K562 (cell line): ENCODE data around the gene ERAL1. TPM values are rescaled to one million over a fixed set of nuclear protein-coding genes. Genes with fewer than 3 reads are reported as not detected.

Experiments
- E2F3 ChIP-seq: fragments of 250-450 bp; sonication (Bioruptor Pico); IDR thresholded peaks from 2 replicates; pipeline ENCODE4 v1.4.0; 2020; ENCODE audit warnings: mild to moderate bottlenecking
- GABPB1 ChIP-seq: sonication (generic); formaldehyde crosslinking; IDR thresholded peaks from 2 replicates; pipeline ENCODE4 v1.8.0; 2022; ENCODE audit warnings: mild to moderate bottlenecking, missing genetic modification reagents
- HMG20A ChIP-seq: fragments of 450-650 bp; formaldehyde crosslinking; conservative IDR thresholded peaks from 2 replicates; pipeline ENCODE4 v1.4.0; 2020; ENCODE audit warnings: mild to moderate bottlenecking, mixed read lengths
- HMGN3 ChIP-seq: IDR thresholded peaks from 2 replicates; pipeline ENCODE4 v1.6.1; 2011; ENCODE audit warnings: borderline replicate concordance, low read depth, mild to moderate bottlenecking, mixed read lengths, low read length; ENCODE audit not compliant: insufficient read length; ENCODE audit errors: extremely low read depth
- LARP7 ChIP-seq: fragments of 450-650 bp; IDR thresholded peaks from 2 replicates; pipeline ENCODE4 v1.6.1; 2016
- NFATC3 ChIP-seq: fragments of 450-650 bp; IDR thresholded peaks from 2 replicates; pipeline ENCODE4 v1.6.1; 2017; ENCODE audit warnings: mild to moderate bottlenecking
- SAFB ChIP-seq: fragments of 200-400 bp; formaldehyde crosslinking; IDR thresholded peaks from 2 replicates; pipeline ENCODE4 v1.6.1; 2017; ENCODE audit warnings: low read depth, low read length, borderline replicate concordance
- SIN3B ChIP-seq: fragments of 450-650 bp; IDR thresholded peaks from 2 replicates; pipeline ENCODE4 v1.6.1; 2017; ENCODE audit warnings: low read depth, mild to moderate bottlenecking, moderate library complexity
- ZNF239 ChIP-seq: fragments of 250-450 bp; sonication (Bioruptor Pico); IDR thresholded peaks from 2 replicates; pipeline ENCODE4 v1.4.0; 2020; ENCODE audit warnings: mild to moderate bottlenecking
- ZNF408 ChIP-seq: fragments of 250-450 bp; sonication (Bioruptor Pico); IDR thresholded peaks from 2 replicates; pipeline ENCODE4 v1.4.0; 2020; ENCODE audit warnings: low read depth, mild to moderate bottlenecking, moderate library complexity
- ZNF699 ChIP-seq: fragments of 250-450 bp; sonication (Bioruptor Pico); IDR thresholded peaks from 2 replicates; pipeline ENCODE4 v1.8.0; 2021; ENCODE audit warnings: mild to moderate bottlenecking, moderate library complexity; ENCODE audit not compliant: insufficient replicate concordance
- polyA plus RNA-seq, 8 experiments: library from polyadenylated mRNA; depleted of rRNA in 4 of 8; stranded (reverse) in 5 of 8; unstranded in 3 of 8; fragments of >200 nt; fragmentation: Nextera tagmentation in 2 of 8; fragmentation: Illumina TruSeq in 1 of 8; extraction: Ambion mirVana in 2 of 8; extraction: Trizol in 1 of 8; gene quantifications; 2 replicates each; pipeline versions ENCODE4 v1.2.1 to v1.2.3, GENCODE V29; 2011 to 2014; ENCODE audit warnings: inconsistent platforms in 1 of 8, missing spikeins in 1 of 8
- total RNA-seq, 7 experiments: library from RNA; depleted of rRNA in 6 of 7; stranded (reverse); fragments of >200 nt in 6 of 7; fragmentation: Illumina TruSeq in 2 of 7; extraction: Trizol in 2 of 7; gene quantifications; 2 replicates each; pipeline versions ENCODE4 v1.2.1 to v1.2.3, GENCODE V29; 2011 to 2021; ENCODE audit warnings: low replicate concordance in 1 of 7
- TF ChIP-seq, protein P1 (sequence below): sonication (generic); formaldehyde crosslinking; IDR thresholded peaks from 2 replicates; pipeline ENCODE4 v1.8.1; 2023; ENCODE audit warnings: mild to moderate bottlenecking, missing genetic modification reagents
- TF ChIP-seq, protein P2 (sequence below): fragments of 250-450 bp; sonication (Bioruptor Pico); IDR thresholded peaks from 2 replicates; pipeline ENCODE4 v1.4.0; 2020; ENCODE audit warnings: mild to moderate bottlenecking, moderate library complexity
- TF ChIP-seq, protein P3 (sequence below): fragments of 250-450 bp; sonication (Bioruptor Pico); IDR thresholded peaks from 2 replicates; pipeline ENCODE4 v1.5.0; 2021
- TF ChIP-seq, protein P4 (sequence below): sonication (generic); formaldehyde crosslinking; IDR thresholded peaks from 2 replicates; pipeline ENCODE4 v1.8.1; 2022; ENCODE audit warnings: missing genetic modification reagents
- TF ChIP-seq, protein P5 (sequence below): sonication (generic); formaldehyde crosslinking; IDR thresholded peaks from 2 replicates; pipeline ENCODE4 v1.5.0; 2020; ENCODE audit warnings: missing genetic modification reagents
- TF ChIP-seq, protein P6 (sequence below): IDR thresholded peaks from 2 replicates; pipeline ENCODE4 v1.6.1; 2012; ENCODE audit warnings: low read depth, low read length, improper control_type of control experiment, borderline replicate concordance

The ERAL1 gene
- total and polyA plus RNA-seq, 9 of the 15 experiments (the other 6 are each of a cell fraction or from before 2014, with no cell fraction given), result 37.5 to 351 (median 106) TPM

DNA sequence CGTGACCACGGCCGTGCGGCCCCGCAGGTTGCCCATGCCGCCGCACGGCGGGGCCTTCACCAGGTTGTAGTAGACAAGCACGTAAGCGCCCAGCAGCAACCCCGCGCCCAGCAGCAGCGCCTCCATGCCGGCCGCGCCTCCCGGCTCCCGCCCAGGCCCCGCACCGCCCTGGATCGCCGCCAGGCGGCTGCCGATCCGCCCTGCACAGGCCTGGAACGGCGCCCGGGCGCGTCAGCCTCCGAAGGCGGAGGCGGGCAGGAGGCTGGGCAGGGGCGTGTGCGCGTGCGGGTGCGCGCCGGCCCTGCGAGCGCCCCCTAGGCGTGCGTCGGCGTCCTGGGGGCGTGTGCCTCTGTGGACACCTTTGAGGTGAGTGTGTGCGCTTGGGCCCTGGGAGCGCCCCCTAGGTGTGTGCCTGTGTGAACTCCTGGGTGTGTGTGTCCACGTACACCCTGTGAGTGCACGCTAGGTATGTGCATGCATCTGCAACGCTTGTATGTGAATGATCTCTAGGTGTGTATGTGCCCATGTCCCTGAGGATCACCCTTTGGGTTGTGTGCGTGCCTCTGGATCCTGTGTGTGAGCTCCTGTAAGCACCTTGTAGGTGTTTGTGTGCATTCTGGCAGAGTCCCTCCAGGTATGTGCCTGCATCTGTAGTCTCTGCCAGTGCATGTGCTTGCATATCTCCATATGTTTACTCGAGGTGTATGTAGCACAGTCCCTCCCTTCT, 48.2 kb downstream of the ERAL1 start, which contains the start of gene DHRS13 (continued):
- TF ChIP-seq HMGN3 (peak; percentile 99), HMG20A (CRISPR knock-in tag) (no peak), LARP7 (no peak), E2F3 (CRISPR knock-in tag) (peak; percentile 88; the same call in 1 of the 2 replicates), ZNF239 (CRISPR knock-in tag) (peak; percentile 45; the same call in 1 of the 2 replicates), GABPB1 (CRISPR knock-in tag) (peak; percentile 74), ZNF699 (no peak), SIN3B (peak; percentile 69; the same call in 1 of the 2 replicates), SAFB (peak; percentile 82), ZNF408 (CRISPR knock-in tag) (no peak), NFATC3 (no peak)
- TF ChIP-seq, protein P1, sequence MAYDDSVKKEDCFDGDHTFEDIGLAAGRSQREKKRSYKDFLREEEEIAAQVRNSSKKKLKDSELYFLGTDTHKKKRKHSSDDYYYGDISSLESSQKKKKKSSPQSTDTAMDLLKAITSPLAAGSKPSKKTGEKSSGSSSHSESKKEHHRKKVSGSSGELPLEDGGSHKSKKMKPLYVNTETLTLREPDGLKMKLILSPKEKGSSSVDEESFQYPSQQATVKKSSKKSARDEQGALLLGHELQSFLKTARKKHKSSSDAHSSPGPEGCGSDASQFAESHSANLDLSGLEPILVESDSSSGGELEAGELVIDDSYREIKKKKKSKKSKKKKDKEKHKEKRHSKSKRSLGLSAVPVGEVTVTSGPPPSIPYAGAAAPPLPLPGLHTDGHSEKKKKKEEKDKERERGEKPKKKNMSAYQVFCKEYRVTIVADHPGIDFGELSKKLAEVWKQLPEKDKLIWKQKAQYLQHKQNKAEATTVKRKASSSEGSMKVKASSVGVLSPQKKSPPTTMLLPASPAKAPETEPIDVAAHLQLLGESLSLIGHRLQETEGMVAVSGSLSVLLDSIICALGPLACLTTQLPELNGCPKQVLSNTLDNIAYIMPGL (CRISPR knock-in tag), result peak; percentile 98
- TF ChIP-seq, protein P2, sequence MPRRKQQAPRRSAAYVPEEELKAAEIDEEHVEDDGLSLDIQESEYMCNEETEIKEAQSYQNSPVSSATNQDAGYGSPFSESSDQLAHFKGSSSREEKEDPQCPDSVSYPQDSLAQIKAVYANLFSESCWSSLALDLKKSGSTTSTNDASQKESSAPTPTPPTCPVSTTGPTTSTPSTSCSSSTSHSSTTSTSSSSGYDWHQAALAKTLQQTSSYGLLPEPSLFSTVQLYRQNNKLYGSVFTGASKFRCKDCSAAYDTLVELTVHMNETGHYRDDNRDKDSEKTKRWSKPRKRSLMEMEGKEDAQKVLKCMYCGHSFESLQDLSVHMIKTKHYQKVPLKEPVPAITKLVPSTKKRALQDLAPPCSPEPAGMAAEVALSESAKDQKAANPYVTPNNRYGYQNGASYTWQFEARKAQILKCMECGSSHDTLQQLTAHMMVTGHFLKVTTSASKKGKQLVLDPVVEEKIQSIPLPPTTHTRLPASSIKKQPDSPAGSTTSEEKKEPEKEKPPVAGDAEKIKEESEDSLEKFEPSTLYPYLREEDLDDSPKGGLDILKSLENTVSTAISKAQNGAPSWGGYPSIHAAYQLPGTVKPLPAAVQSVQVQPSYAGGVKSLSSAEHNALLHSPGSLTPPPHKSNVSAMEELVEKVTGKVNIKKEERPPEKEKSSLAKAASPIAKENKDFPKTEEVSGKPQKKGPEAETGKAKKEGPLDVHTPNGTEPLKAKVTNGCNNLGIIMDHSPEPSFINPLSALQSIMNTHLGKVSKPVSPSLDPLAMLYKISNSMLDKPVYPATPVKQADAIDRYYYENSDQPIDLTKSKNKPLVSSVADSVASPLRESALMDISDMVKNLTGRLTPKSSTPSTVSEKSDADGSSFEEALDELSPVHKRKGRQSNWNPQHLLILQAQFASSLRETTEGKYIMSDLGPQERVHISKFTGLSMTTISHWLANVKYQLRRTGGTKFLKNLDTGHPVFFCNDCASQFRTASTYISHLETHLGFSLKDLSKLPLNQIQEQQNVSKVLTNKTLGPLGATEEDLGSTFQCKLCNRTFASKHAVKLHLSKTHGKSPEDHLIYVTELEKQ (CRISPR knock-in tag), result no peak
- TF ChIP-seq, protein P3, sequence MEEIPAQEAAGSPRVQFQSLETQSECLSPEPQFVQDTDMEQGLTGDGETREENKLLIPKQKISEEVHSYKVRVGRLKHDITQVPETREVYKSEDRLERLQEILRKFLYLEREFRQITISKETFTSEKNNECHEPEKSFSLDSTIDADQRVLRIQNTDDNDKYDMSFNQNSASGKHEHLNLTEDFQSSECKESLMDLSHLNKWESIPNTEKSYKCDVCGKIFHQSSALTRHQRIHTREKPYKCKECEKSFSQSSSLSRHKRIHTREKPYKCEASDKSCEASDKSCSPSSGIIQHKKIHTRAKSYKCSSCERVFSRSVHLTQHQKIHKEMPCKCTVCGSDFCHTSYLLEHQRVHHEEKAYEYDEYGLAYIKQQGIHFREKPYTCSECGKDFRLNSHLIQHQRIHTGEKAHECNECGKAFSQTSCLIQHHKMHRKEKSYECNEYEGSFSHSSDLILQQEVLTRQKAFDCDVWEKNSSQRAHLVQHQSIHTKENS, result no peak
- TF ChIP-seq, protein P4, sequence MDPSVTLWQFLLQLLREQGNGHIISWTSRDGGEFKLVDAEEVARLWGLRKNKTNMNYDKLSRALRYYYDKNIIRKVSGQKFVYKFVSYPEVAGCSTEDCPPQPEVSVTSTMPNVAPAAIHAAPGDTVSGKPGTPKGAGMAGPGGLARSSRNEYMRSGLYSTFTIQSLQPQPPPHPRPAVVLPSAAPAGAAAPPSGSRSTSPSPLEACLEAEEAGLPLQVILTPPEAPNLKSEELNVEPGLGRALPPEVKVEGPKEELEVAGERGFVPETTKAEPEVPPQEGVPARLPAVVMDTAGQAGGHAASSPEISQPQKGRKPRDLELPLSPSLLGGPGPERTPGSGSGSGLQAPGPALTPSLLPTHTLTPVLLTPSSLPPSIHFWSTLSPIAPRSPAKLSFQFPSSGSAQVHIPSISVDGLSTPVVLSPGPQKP, result no peak
- TF ChIP-seq, protein P5, sequence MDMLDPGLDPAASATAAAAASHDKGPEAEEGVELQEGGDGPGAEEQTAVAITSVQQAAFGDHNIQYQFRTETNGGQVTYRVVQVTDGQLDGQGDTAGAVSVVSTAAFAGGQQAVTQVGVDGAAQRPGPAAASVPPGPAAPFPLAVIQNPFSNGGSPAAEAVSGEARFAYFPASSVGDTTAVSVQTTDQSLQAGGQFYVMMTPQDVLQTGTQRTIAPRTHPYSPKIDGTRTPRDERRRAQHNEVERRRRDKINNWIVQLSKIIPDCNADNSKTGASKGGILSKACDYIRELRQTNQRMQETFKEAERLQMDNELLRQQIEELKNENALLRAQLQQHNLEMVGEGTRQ (CRISPR knock-in tag), result no peak
- TF ChIP-seq, protein P6, sequence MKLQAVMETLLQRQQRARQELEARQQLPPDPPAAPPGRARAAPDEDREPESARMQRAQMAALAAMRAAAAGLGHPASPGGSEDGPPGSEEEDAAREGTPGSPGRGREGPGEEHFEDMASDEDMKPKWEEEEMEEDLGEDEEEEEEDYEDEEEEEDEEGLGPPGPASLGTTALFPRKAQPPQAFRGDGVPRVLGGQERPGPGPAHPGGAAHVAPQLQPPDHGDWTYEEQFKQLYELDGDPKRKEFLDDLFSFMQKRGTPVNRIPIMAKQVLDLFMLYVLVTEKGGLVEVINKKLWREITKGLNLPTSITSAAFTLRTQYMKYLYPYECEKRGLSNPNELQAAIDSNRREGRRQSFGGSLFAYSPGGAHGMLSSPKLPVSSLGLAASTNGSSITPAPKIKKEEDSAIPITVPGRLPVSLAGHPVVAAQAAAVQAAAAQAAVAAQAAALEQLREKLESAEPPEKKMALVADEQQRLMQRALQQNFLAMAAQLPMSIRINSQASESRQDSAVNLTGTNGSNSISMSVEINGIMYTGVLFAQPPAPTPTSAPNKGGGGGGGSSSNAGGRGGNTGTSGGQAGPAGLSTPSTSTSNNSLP, result no peak
